ENCODE results near the gene SMIM36.

Gene SMIM36

GRCh38 chr17:55454906-55455474, 56.3 kb downstream of the SMIM36 start:
- H3K4me3 ChIP-seq (ENCODE audit: low read length): no peak overlapping the region
- TF ChIP-seq CTCF (conservative IDR thresholded peaks at IDR 0.05; ENCODE audit: low read depth, low read length): no peak
- DNase-seq (ENCODE audit: low read depth): no peak

GRCh38 chr17:55453839-55454557, 57.3 kb downstream of the SMIM36 start:
- no peak for DNase-seq (ENCODE audit: low read depth)
- no peak overlapping the region for H3K4me3 ChIP-seq (ENCODE audit: low read length)
- no peak for TF ChIP-seq CTCF (conservative IDR thresholded peaks at IDR 0.05; ENCODE audit: low read depth, low read length)

- no peak for TF ChIP-seq CTCF (conservative IDR thresholded peaks at IDR 0.05; ENCODE audit: low read depth, low read length)
- DNase-seq (ENCODE audit: low read depth): no peak
- no peak overlapping the region for H3K4me3 ChIP-seq (ENCODE audit: low read length)
Observed at GRCh38 chr17:55452139-55452790, 59.0 kb downstream of the SMIM36 start.

DNA sequence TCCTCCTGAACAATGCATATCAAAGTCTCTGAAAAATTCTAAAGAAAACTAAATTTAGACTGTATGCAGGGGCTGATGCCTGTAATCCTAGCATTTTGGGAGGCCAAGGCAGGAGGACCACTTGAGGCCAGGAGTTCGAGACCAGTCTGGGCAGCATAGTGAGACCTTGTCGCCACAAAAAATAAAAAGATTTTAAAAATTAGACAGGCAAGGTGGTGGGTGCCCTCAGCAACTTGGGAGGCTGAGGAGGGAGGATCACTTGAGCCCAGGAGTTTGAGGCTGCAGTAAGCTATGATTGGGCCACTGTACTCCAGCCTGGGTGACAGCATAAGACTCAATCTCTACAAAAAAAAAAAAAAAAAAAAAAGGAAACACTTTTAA, 59.5 kb downstream of the SMIM36 start:
- no peak for TF ChIP-seq CTCF (conservative IDR thresholded peaks at IDR 0.05; ENCODE audit: low read depth, low read length)
- no peak overlapping the region for H3K4me3 ChIP-seq (ENCODE audit: low read length)
- DNase-seq (ENCODE audit: low read depth): no peak

- no peak for DNase-seq (ENCODE audit: low read depth)
- no peak for TF ChIP-seq CTCF (conservative IDR thresholded peaks at IDR 0.05; ENCODE audit: low read depth, low read length)
- no peak overlapping the region for H3K4me3 ChIP-seq (ENCODE audit: low read length)
Observed at GRCh38 chr17:55451203-55451641, 60.0 kb downstream of the SMIM36 start.

- H3K4me3 ChIP-seq (ENCODE audit: low read length): no peak overlapping the region
- DNase-seq (ENCODE audit: low read depth): no peak
- no peak for TF ChIP-seq CTCF (conservative IDR thresholded peaks at IDR 0.05; ENCODE audit: low read depth, low read length)
Observed at GRCh38 chr17:55450232-55450825, 60.9 kb downstream of the SMIM36 start.
